ENCODE data around the gene GCK.

GCK gene

DNA sequence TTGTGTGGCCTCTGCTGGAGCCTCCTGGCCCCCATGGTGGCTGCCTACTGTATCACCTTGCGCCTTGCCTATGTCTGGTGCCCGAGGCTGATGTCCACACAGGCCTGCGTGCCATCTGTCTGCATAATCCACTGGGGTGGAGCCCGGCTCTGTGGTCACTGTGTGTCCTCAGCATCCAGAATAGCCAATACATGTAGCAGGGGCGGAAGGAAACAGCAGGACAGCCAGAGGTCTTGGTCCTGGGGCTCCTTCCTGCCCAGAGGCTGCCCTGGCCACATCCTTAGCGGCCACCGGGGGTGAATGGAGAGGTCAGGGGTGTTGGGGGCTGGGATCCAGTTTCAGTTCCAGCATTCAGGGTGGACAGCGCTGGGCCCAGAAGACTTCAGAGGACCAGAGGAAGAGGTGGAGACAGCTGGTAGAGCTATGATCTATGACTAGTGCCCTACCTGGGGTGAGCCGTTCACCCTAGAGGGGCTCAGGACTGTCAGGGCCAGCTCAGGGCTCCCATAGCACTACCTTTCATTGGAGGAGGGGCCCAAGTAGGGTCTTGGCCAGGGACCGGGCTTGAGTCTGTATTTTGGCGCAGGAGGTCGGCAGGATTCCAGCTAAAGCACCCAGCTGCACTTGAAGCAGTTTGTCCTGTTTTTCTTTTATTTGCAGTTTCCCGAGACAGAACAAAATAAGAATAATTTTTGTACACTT is 27.4 kb upstream of the GCK start:
- TF ChIP-seq ZBTB7A (IDR thresholded peaks at IDR 0.05; ENCODE audit: low read depth) (no peak), CEBPB (IDR thresholded peaks at IDR 0.05) (no peak), RAD21 (IDR thresholded peaks at IDR 0.05; ENCODE audit: low read depth) (no peak), REST (IDR thresholded peaks at IDR 0.05; ENCODE audit: low read depth) (no peak), USF1 (IDR thresholded peaks at IDR 0.05) (no peak), EP300 (IDR thresholded peaks at IDR 0.05; ENCODE audit: borderline replicate concordance) (no peak), NFIC (IDR thresholded peaks at IDR 0.05) (no peak), TCF12 (IDR thresholded peaks at IDR 0.05; ENCODE audit: low read depth) (no peak), TAF1 (IDR thresholded peaks at IDR 0.05; ENCODE audit: low read depth) (no peak), FOXM1 (IDR thresholded peaks at IDR 0.05; ENCODE audit: borderline replicate concordance, low read depth) (no peak), EGR1 (IDR thresholded peaks at IDR 0.05) (no peak), MAX (IDR thresholded peaks at IDR 0.05) (no peak)

- TF ChIP-seq TAF1 (IDR thresholded peaks at IDR 0.05; ENCODE audit: low read depth) (no peak), CREB1 (IDR thresholded peaks at IDR 0.05; ENCODE audit: low read depth) (no peak), REST (IDR thresholded peaks at IDR 0.05; ENCODE audit: low read depth) (no peak), TEAD4 (IDR thresholded peaks at IDR 0.05) (no peak), CEBPB (IDR thresholded peaks at IDR 0.05) (no peak), USF1 (IDR thresholded peaks at IDR 0.05) (no peak), MAX (IDR thresholded peaks at IDR 0.05) (no peak), TCF12 (IDR thresholded peaks at IDR 0.05; ENCODE audit: low read depth) (no peak), EGR1 (IDR thresholded peaks at IDR 0.05) (no peak), ZBTB7A (IDR thresholded peaks at IDR 0.05; ENCODE audit: low read depth) (no peak), EP300 (IDR thresholded peaks at IDR 0.05; ENCODE audit: borderline replicate concordance) (no peak), YY1 (IDR thresholded peaks at IDR 0.05; ENCODE audit: low read depth) (no peak), RAD21 (IDR thresholded peaks at IDR 0.05; ENCODE audit: low read depth) (no peak)
These were observed 26.8 kb upstream of the GCK start for GRCh38 chr7:44216019-44216418.

GRCh38 chr7:44215531-44215930 is 26.3 kb upstream of the GCK start:
- no peak for TF ChIP-seq YY1 (IDR thresholded peaks at IDR 0.05; ENCODE audit: low read depth)
- no peak for TF ChIP-seq CREB1 (IDR thresholded peaks at IDR 0.05; ENCODE audit: low read depth)
- TF ChIP-seq TAF1 (IDR thresholded peaks at IDR 0.05; ENCODE audit: low read depth) = no peak
- no peak for TF ChIP-seq FOXM1 (IDR thresholded peaks at IDR 0.05; ENCODE audit: borderline replicate concordance, low read depth)
- no peak for TF ChIP-seq TEAD4 (IDR thresholded peaks at IDR 0.05)
- no peak for TF ChIP-seq EGR1 (IDR thresholded peaks at IDR 0.05)
- no peak for TF ChIP-seq RAD21 (IDR thresholded peaks at IDR 0.05; ENCODE audit: low read depth)
- TF ChIP-seq EP300 (IDR thresholded peaks at IDR 0.05; ENCODE audit: borderline replicate concordance) = no peak
- TF ChIP-seq REST (IDR thresholded peaks at IDR 0.05; ENCODE audit: low read depth) = no peak
- TF ChIP-seq CEBPB (IDR thresholded peaks at IDR 0.05) = no peak
- TF ChIP-seq USF1 (IDR thresholded peaks at IDR 0.05) = no peak
- TF ChIP-seq ZBTB7A (IDR thresholded peaks at IDR 0.05; ENCODE audit: low read depth) = no peak
- TF ChIP-seq NFIC (IDR thresholded peaks at IDR 0.05) = no peak
- no peak for TF ChIP-seq TCF12 (IDR thresholded peaks at IDR 0.05; ENCODE audit: low read depth)
- no peak for TF ChIP-seq MAX (IDR thresholded peaks at IDR 0.05)
